Mammary epithelial cell (primary cell): ENCODE measurements around the gene CIAO3.

Source experiments
- CTCF ChIP-seq, 2 donors: IDR thresholded peaks in 1 of 2; conservative IDR thresholded peaks in 1 of 2; 2 replicates each; pipeline ENCODE4 v1.5.1; 2011 to 2012; ENCODE audit warnings: inconsistent platforms in 2 of 2, low read length in 2 of 2, mild to moderate bottlenecking in 2 of 2, control low read depth in 1 of 2, low read depth in 1 of 2; ENCODE audit not compliant: insufficient read depth in 1 of 2; ENCODE audit errors: extremely low read depth in 1 of 2
- EZH2 ChIP-seq: IDR thresholded peaks from 2 replicates; pipeline ENCODE4 v1.6.1; 2012; ENCODE audit warnings: low read length, inconsistent platforms, borderline replicate concordance

DNA sequence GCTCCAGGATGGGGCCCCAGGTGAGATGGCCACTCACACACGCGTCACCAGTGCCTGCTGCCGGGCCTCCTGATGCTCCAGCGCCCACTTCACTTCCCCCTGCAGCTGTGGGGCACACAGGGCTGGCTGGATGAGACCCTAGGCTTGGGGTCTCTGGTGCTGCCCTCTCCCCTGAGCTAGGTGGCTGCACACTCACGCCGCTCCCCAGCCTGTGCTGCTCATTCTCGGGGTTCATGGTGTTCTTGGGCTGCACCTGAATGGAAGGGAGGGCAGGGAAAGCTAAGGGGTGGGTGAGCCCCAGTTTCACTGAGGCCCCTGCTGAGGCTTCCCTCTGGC, 15.8 kb downstream of the CIAO3 start:
- TF ChIP-seq CTCF (conservative IDR thresholded peaks at IDR 0.05 in 1 of 2, IDR thresholded peaks at IDR 0.05 in 1 of 2; ENCODE audit: extremely low read depth in 1 of 2, insufficient read depth in 1 of 2, low read depth in 1 of 2, low read length in 2 of 2) (no peak), EZH2 (no peak)
